HEK293 (cell line): ENCODE measurements around the gene SLC35B1.

Experiments used
- KLF7 ChIP-seq: fragments of 450-650 bp; formaldehyde crosslinking; IDR thresholded peaks from 2 replicates; pipeline ENCODE4 v1.5.1; 2016; ENCODE audit warnings: missing biosample characterization, missing genetic modification characterization, borderline replicate concordance
- MZF1 ChIP-seq: fragments of 450-650 bp; formaldehyde crosslinking; IDR thresholded peaks from 2 replicates; pipeline ENCODE4 v1.5.1; 2017; ENCODE audit warnings: missing biosample characterization, missing genetic modification characterization, borderline replicate concordance
- SALL2 ChIP-seq: fragments of 450-650 bp; formaldehyde crosslinking; IDR thresholded peaks from 2 replicates; pipeline ENCODE4 v1.5.0; 2017; ENCODE audit warnings: missing biosample characterization, mild to moderate bottlenecking, missing genetic modification characterization, borderline replicate concordance
- ZBTB1 ChIP-seq: fragments of 450-650 bp; formaldehyde crosslinking; IDR thresholded peaks from 2 replicates; pipeline ENCODE4 v1.5.1; 2016; ENCODE audit warnings: missing biosample characterization, missing genetic modification characterization
- ZBTB8A ChIP-seq: fragments of 450-650 bp; formaldehyde crosslinking; IDR thresholded peaks from 2 replicates; pipeline ENCODE4 v1.5.1; 2016; ENCODE audit warnings: missing biosample characterization, missing genetic modification characterization
- ZFHX2 ChIP-seq: fragments of 450-650 bp; formaldehyde crosslinking; conservative IDR thresholded peaks from 2 replicates; pipeline ENCODE4 v1.5.1; 2016; ENCODE audit warnings: missing biosample characterization, missing genetic modification characterization
- ZNF133 ChIP-seq: fragments of 450-650 bp; formaldehyde crosslinking; IDR thresholded peaks from 2 replicates; pipeline ENCODE4 v1.5.1; 2016; ENCODE audit warnings: missing biosample characterization, missing genetic modification characterization
- ZNF266 ChIP-seq: fragments of 450-650 bp; formaldehyde crosslinking; IDR thresholded peaks from 2 replicates; pipeline ENCODE4 v1.5.1; 2016; ENCODE audit warnings: missing biosample characterization, missing genetic modification characterization, low read depth
- ZNF280D ChIP-seq: fragments of 450-650 bp; formaldehyde crosslinking; IDR thresholded peaks from 2 replicates; pipeline ENCODE4 v1.5.1; 2016; ENCODE audit warnings: missing biosample characterization, missing genetic modification characterization
- ZNF335 ChIP-seq: fragments of 450-650 bp; formaldehyde crosslinking; conservative IDR thresholded peaks from 2 replicates; pipeline ENCODE4 v1.5.1; 2016; ENCODE audit warnings: missing biosample characterization, missing genetic modification characterization
- ZNF354C ChIP-seq: fragments of 450-650 bp; formaldehyde crosslinking; IDR thresholded peaks from 2 replicates; pipeline ENCODE4 v1.5.1; 2016; ENCODE audit warnings: missing biosample characterization, missing genetic modification characterization, low read depth, borderline replicate concordance
- ZNF433 ChIP-seq: fragments of 450-650 bp; formaldehyde crosslinking; IDR thresholded peaks from 2 replicates; pipeline ENCODE4 v1.5.1; 2016; ENCODE audit warnings: missing biosample characterization, missing genetic modification characterization, low read depth
- ZNF544 ChIP-seq: fragments of 450-650 bp; formaldehyde crosslinking; IDR thresholded peaks from 2 replicates; pipeline ENCODE4 v1.5.0; 2017; ENCODE audit warnings: missing biosample characterization, missing genetic modification characterization
- ZNF580 ChIP-seq: fragments of 450-650 bp; formaldehyde crosslinking; IDR thresholded peaks from 2 replicates; pipeline ENCODE4 v1.5.1; 2016; ENCODE audit warnings: missing biosample characterization, missing genetic modification characterization
- ZNF623 ChIP-seq: fragments of 450-650 bp; formaldehyde crosslinking; IDR thresholded peaks from 2 replicates; pipeline ENCODE4 v1.5.1; 2016; ENCODE audit warnings: missing biosample characterization, missing genetic modification characterization
- ZNF645 ChIP-seq: fragments of 450-650 bp; formaldehyde crosslinking; IDR thresholded peaks from 2 replicates; pipeline ENCODE4; 2016; ENCODE audit warnings: missing biosample characterization, missing genetic modification characterization
- ZNF670 ChIP-seq: fragments of 450-650 bp; formaldehyde crosslinking; IDR thresholded peaks from 2 replicates; pipeline ENCODE4 v1.5.1; 2016; ENCODE audit warnings: missing biosample characterization, missing genetic modification characterization, low read depth
- ZSCAN23 ChIP-seq: fragments of 450-650 bp; formaldehyde crosslinking; IDR thresholded peaks from 2 replicates; pipeline ENCODE4 v1.5.1; 2016; ENCODE audit warnings: missing biosample characterization, missing genetic modification characterization
- TF ChIP-seq, protein P1 (sequence below): fragments of 450-650 bp; formaldehyde crosslinking; IDR thresholded peaks from 2 replicates; pipeline ENCODE4 v1.5.1; 2016; ENCODE audit warnings: missing biosample characterization, missing genetic modification characterization, borderline replicate concordance
- TF ChIP-seq, protein P2 (sequence below): fragments of 450-650 bp; formaldehyde crosslinking; IDR thresholded peaks from 2 replicates; pipeline ENCODE4 v1.5.1; 2016; ENCODE audit warnings: missing biosample characterization, missing genetic modification characterization
- TF ChIP-seq, protein P3 (sequence below): fragments of 450-650 bp; formaldehyde crosslinking; IDR thresholded peaks from 2 replicates; pipeline ENCODE4 v1.5.1; 2016; ENCODE audit warnings: missing biosample characterization, missing genetic modification characterization

SLC35B1 gene

DNA sequence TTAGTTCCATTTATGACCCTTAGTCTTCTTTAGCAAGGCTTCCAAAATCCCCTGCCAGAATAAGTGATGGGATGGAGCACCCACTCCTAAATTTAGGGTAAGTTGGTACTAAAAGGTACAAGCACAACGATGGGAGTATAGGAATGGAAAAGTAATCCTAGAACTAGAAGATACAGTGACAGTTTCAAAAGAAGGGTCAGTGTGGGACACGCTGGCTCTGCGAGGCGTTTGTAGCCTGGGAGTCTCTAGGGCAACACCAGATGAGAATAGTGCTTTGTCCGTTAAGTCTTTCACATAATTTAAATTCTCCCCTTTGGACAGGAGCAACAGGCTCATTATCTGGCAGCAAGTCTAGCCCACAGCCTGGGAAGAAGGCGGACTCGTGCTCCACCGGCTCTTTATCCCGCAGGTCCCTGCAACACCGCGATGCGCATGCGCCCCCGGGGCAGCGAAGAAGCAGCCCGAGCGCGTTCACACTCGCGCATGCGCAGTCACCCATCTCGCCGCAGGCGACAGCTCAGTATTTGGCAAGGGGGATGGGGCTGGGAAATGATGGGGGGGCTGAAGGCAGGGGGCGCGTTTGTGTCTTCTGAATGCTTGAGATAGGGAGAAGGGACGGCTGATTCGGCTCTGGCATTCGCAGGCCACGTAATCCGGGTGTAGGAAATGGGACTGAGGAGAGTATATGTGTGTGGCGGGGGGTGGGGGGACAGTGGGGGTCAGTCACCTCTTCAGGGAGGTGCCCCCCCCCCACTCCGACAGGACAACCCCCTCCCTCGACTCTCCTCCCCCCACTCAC, 30.4 kb downstream of the SLC35B1 start (continued):
- TF ChIP-seq MZF1 (tag by site-specific recombination), result no peak
- TF ChIP-seq ZSCAN23 (tag by site-specific recombination), result no peak; the same call in 1 of the 2 replicates
- no peak for TF ChIP-seq SALL2 (tag by site-specific recombination)
- no peak for TF ChIP-seq ZNF433 (tag by site-specific recombination)
- TF ChIP-seq ZNF670 (tag by site-specific recombination), result no peak
- no peak for TF ChIP-seq KLF7 (tag by site-specific recombination)
- 0 out of 2 replicates have a peak, but pooled peaks have one; percentile 5 for TF ChIP-seq ZNF280D
- TF ChIP-seq ZNF266 (tag by site-specific recombination), result no peak
- no peak for TF ChIP-seq ZNF133
- no peak for TF ChIP-seq ZBTB8A (tag by site-specific recombination)
- TF ChIP-seq ZNF354C, result no peak
- TF ChIP-seq ZFHX2 (tag by site-specific recombination), result no peak; the same call in 1 of the 2 replicates
- TF ChIP-seq ZBTB1 (tag by site-specific recombination), result 0 out of 2 replicates have a peak, but pooled peaks have one; percentile 84
- TF ChIP-seq ZNF645 (tag by site-specific recombination), result 0 out of 2 replicates have a peak, but pooled peaks have one; percentile 45
- TF ChIP-seq ZNF544 (tag by site-specific recombination), result no peak
- TF ChIP-seq, protein P1, sequence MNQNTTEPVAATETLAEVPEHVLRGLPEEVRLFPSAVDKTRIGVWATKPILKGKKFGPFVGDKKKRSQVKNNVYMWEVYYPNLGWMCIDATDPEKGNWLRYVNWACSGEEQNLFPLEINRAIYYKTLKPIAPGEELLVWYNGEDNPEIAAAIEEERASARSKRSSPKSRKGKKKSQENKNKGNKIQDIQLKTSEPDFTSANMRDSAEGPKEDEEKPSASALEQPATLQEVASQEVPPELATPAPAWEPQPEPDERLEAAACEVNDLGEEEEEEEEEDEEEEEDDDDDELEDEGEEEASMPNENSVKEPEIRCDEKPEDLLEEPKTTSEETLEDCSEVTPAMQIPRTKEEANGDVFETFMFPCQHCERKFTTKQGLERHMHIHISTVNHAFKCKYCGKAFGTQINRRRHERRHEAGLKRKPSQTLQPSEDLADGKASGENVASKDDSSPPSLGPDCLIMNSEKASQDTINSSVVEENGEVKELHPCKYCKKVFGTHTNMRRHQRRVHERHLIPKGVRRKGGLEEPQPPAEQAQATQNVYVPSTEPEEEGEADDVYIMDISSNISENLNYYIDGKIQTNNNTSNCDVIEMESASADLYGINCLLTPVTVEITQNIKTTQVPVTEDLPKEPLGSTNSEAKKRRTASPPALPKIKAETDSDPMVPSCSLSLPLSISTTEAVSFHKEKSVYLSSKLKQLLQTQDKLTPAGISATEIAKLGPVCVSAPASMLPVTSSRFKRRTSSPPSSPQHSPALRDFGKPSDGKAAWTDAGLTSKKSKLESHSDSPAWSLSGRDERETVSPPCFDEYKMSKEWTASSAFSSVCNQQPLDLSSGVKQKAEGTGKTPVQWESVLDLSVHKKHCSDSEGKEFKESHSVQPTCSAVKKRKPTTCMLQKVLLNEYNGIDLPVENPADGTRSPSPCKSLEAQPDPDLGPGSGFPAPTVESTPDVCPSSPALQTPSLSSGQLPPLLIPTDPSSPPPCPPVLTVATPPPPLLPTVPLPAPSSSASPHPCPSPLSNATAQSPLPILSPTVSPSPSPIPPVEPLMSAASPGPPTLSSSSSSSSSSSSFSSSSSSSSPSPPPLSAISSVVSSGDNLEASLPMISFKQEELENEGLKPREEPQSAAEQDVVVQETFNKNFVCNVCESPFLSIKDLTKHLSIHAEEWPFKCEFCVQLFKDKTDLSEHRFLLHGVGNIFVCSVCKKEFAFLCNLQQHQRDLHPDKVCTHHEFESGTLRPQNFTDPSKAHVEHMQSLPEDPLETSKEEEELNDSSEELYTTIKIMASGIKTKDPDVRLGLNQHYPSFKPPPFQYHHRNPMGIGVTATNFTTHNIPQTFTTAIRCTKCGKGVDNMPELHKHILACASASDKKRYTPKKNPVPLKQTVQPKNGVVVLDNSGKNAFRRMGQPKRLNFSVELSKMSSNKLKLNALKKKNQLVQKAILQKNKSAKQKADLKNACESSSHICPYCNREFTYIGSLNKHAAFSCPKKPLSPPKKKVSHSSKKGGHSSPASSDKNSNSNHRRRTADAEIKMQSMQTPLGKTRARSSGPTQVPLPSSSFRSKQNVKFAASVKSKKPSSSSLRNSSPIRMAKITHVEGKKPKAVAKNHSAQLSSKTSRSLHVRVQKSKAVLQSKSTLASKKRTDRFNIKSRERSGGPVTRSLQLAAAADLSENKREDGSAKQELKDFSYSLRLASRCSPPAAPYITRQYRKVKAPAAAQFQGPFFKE (tag by site-specific recombination), result no peak
- peak; percentile 32; the same call in 1 of the 2 replicates for TF ChIP-seq ZNF623 (tag by site-specific recombination)
- peak; percentile 42; the same call in 1 of the 2 replicates for TF ChIP-seq ZNF335 (tag by site-specific recombination)
- TF ChIP-seq, protein P2, sequence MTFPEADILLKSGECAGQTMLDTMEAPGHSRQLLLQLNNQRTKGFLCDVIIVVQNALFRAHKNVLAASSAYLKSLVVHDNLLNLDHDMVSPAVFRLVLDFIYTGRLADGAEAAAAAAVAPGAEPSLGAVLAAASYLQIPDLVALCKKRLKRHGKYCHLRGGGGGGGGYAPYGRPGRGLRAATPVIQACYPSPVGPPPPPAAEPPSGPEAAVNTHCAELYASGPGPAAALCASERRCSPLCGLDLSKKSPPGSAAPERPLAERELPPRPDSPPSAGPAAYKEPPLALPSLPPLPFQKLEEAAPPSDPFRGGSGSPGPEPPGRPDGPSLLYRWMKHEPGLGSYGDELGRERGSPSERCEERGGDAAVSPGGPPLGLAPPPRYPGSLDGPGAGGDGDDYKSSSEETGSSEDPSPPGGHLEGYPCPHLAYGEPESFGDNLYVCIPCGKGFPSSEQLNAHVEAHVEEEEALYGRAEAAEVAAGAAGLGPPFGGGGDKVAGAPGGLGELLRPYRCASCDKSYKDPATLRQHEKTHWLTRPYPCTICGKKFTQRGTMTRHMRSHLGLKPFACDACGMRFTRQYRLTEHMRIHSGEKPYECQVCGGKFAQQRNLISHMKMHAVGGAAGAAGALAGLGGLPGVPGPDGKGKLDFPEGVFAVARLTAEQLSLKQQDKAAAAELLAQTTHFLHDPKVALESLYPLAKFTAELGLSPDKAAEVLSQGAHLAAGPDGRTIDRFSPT (tag by site-specific recombination), result no peak
- TF ChIP-seq, protein P3, sequence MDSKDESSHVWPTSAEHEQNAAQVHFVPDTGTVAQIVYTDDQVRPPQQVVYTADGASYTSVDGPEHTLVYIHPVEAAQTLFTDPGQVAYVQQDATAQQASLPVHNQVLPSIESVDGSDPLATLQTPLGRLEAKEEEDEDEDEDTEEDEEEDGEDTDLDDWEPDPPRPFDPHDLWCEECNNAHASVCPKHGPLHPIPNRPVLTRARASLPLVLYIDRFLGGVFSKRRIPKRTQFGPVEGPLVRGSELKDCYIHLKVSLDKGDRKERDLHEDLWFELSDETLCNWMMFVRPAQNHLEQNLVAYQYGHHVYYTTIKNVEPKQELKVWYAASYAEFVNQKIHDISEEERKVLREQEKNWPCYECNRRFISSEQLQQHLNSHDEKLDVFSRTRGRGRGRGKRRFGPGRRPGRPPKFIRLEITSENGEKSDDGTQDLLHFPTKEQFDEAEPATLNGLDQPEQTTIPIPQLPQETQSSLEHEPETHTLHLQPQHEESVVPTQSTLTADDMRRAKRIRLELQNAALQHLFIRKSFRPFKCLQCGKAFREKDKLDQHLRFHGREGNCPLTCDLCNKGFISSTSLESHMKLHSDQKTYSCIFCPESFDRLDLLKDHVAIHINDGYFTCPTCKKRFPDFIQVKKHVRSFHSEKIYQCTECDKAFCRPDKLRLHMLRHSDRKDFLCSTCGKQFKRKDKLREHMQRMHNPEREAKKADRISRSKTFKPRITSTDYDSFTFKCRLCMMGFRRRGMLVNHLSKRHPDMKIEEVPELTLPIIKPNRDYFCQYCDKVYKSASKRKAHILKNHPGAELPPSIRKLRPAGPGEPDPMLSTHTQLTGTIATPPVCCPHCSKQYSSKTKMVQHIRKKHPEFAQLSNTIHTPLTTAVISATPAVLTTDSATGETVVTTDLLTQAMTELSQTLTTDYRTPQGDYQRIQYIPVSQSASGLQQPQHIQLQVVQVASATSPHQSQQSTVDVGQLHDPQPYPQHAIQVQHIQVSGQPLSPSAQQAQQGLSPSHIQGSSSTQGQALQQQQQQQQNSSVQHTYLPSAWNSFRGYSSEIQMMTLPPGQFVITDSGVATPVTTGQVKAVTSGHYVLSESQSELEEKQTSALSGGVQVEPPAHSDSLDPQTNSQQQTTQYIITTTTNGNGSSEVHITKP (tag by site-specific recombination), result no peak
- TF ChIP-seq ZNF580 (tag by site-specific recombination), result no peak
